Stimulated activated CD4-positive, alpha-beta T cell treated with anti-CD3 and anti-CD28 coated beads, Interleukin-4, amount 100 ng/mL, for 1 hour (primary cell): ENCODE results near the gene HIVEP2.

Source experiments
- DNase-seq: peaks from one replicate; pipeline ENCODE4 v3.0.0-alpha.2; 2020

HIVEP2 gene

DNA sequence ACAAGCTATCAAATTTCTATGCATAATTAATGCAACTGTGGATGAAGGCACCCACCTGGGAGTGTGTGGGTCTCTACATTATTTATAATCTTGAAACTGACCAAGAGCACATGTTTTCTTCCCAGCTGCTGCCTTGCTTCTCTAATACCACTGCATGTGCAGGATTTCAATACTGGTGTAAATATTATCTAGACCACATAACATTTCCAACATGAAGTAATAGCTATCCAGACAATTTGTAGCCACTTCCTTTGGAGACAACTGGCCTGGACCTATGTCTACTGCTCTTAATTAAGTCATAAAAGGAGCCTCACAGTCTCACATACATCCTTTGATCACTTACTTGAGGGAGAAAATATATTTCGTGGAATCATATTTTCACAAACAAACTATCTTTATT, 180.7 kb downstream of the HIVEP2 start:
- DNase-seq, result no peak

- DNase-seq, result no peak
These were observed 181.8 kb downstream of the HIVEP2 start for GRCh38 chr6:142763205-142763604.

GRCh38 chr6:142761756-142762155, 183.2 kb downstream of the HIVEP2 start:
- no peak for DNase-seq

- DNase-seq, result no peak
These were observed 184.8 kb downstream of the HIVEP2 start for GRCh38 chr6:142760152-142760551.

DNA sequence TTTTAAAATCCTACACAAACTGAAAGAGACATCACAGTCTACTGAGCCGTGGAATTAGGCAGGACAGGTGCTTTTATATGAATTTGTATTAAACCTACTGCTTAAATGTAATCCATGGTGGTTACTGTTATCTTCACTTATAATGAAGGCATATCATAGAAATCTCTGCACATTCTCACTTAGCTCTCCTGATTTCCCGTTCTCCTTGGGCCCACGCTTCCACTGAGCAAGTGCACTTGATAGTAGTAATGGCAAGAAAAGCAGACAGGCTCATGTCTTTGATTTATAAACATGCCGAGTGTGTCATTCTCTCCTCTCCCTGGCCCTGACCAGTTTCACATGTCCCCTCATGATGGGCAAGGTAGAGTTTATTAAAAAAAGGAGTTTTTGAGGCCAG, 186.3 kb downstream of the HIVEP2 start:
- no peak for DNase-seq

GRCh38 chr6:142757852-142758628, 186.9 kb downstream of the HIVEP2 start:
- no peak for DNase-seq

DNA sequence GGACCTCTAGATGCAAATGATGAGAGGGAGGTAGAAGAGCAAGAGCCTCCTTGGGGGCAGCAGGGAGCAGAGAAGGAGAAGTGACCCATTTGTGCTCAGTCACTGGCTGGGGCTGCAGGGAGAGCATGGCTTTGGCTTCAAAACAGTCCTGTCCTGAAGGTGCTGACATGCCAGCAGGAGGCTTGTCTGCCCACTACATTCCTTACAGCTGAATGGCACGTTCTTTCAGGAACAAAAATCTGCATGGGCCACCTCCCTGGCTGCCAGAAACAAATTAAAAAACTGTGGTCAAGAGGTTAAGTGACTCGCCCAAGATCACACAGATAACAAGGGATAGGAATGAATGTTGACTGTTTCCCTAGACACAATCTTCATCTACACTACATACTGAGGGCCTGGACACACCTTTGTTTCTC, 188.8 kb downstream of the HIVEP2 start:
- no peak for DNase-seq

- DNase-seq, result no peak
These were observed 191.8 kb downstream of the HIVEP2 start for GRCh38 chr6:142753196-142753595.

GRCh38 chr6:142752348-142752747, 192.6 kb downstream of the HIVEP2 start:
- DNase-seq, result no peak

GRCh38 chr6:142751452-142751851, 193.5 kb downstream of the HIVEP2 start:
- DNase-seq, result no peak

GRCh38 chr6:142750998-142751397, 194.0 kb downstream of the HIVEP2 start:
- DNase-seq, result no peak

GRCh38 chr6:142749556-142749955, 195.4 kb downstream of the HIVEP2 start:
- DNase-seq, result no peak

- no peak for DNase-seq
These were observed 198.5 kb downstream of the HIVEP2 start for GRCh38 chr6:142746524-142746923.

GRCh38 chr6:142744836-142745235, 200.1 kb downstream of the HIVEP2 start:
- DNase-seq, result no peak

DNA sequence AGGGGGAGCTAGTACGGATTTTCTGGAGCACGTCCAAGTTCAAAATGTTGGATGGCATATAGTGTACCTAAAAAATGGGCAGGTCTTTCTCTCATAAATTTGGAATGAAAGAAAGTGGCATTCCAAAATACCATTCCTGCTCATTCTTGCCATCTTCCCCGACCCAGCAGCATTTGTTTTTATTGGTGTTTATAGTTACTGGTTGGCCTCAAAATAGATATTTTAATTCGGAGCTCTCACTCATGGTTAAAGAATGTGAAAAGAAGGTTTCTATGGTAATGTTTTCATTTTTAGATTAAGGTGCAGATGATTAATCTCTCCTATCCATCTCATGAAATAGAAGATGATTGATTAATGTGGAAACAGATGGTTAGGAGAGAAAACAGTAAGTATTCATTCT, 204.5 kb downstream of the HIVEP2 start:
- DNase-seq, result no peak

GRCh38 chr6:142738731-142739130, 206.2 kb downstream of the HIVEP2 start:
- no peak for DNase-seq

DNA sequence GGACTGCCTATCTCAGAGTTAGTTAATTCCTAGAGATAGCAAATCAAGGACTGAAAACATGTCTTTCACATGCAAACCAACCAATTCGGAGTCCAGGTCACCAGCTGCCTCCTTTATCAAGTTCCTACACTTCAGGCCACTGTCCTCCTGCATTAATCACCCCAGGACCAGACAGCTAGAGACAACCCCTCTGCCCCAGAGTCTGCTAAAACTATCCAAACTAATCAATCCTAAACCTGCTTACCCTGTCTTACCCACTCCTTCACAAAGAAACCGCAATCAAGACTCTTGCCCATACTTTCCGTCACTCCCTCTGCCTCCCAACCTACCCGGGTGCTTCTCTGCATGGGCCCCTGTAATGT, 207.0 kb downstream of the HIVEP2 start:
- no peak for DNase-seq

GRCh38 chr6:142737368-142738034, 207.5 kb downstream of the HIVEP2 start:
- DNase-seq, result no peak

GRCh38 chr6:142735204-142735603, 209.8 kb downstream of the HIVEP2 start:
- no peak for DNase-seq

GRCh38 chr6:142732790-142733189, 212.2 kb downstream of the HIVEP2 start:
- no peak for DNase-seq

GRCh38 chr6:142731611-142732010, 213.4 kb downstream of the HIVEP2 start:
- DNase-seq, result no peak

- DNase-seq, result no peak
These were observed 215.4 kb downstream of the HIVEP2 start for GRCh38 chr6:142729618-142730017.

DNA sequence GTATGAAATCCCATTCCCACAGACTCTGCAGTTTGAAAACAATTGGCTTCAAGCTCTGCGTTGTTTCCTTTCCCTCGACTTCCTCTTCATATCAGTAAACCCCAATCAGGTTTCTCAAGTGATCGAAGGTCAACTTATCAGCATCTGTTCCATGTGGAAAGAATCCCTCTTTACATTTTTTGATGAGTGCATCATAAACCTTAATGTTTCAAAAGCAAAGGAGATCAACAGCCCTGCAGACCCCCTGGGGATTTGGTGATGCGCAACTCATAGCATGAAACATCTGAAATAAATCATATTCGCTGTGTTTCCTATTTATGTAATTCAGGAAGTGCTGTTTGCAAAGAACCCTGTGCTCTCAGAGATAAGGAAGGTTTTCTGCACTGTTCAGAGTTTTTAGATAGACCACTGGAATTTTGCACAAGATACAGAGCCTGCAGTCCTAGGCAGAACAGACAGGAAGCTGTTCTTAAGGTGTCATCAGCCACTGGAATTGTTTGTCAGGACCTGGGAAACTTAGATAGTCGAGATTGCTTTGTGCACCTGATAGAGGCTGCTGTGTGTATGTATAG, 216.0 kb downstream of the HIVEP2 start:
- DNase-seq, result no peak

DNA sequence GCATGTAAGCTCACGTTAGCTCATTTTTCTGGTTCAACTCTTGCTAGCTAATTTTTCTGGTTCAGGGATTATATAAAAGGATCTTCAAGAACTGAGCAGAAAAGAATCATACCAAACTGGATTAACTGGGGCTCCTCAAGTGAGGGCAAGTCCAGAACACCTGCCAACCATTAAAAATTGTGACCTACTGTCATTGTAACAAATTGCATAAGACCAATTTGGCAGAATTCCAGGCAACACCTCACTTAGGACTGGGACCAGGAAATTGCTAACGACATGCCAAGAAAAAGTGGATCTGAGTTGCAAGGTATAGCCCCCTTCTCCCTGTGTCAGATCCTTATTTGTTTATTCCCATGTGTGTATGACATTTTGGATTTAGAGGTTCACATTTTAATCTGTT, 216.6 kb downstream of the HIVEP2 start:
- DNase-seq, result no peak
